Keratinocyte (primary cell): ENCODE measurements around the gene ERC2. TPM values are rescaled to one million over a fixed set of nuclear protein-coding genes. Genes with fewer than 3 reads are reported as not detected.

Source experiments
- DNase-seq: peaks from one replicate; pipeline ENCODE4 v3.0.0-alpha.2; 2011; ENCODE audit warnings: low read depth, missing footprints, low spot score
- FAIRE-seq: peaks from 2 replicates; lab custom pipeline; 2011; peaks lifted over from hg19 to GRCh38; lab: Jason Lieb, UNC
- H2AFZ ChIP-seq: 2 replicates; pipeline ENCODE4 v1.6.0; 2012; ENCODE audit warnings: low read length, control low read depth, inconsistent platforms; ENCODE audit not compliant: control insufficient read depth
- H3K27ac ChIP-seq: 2 replicates; pipeline ENCODE4 v1.5.1; 2011; ENCODE audit warnings: low read length; ENCODE audit not compliant: control insufficient read depth, insufficient read depth
- H3K27me3 ChIP-seq: 3 replicates; pipeline ENCODE4 v1.6.0; 2011; ENCODE audit warnings: low read length; ENCODE audit not compliant: control insufficient read depth, insufficient read depth; ENCODE audit errors: extremely low read depth
- H3K36me3 ChIP-seq, 2 experiments: 2 replicates in 1 of 2; 3 replicates in 1 of 2; pipeline ENCODE4 v1.5.1; 2011; ENCODE audit warnings: low read length in 2 of 2, mild to moderate bottlenecking in 1 of 2; ENCODE audit not compliant: control insufficient read depth in 2 of 2, insufficient read depth in 2 of 2; ENCODE audit errors: extremely low read depth in 1 of 2
- H3K4me1 ChIP-seq: 3 replicates; pipeline ENCODE4 v1.5.1; 2011; ENCODE audit warnings: low read length; ENCODE audit not compliant: control insufficient read depth, insufficient read depth; ENCODE audit errors: extremely low read depth
- H3K4me2 ChIP-seq: 3 replicates; pipeline ENCODE4 v1.6.0; 2011; ENCODE audit warnings: low read depth, low read length; ENCODE audit not compliant: control insufficient read depth, insufficient read depth; ENCODE audit errors: extremely low read depth
- H3K4me3 ChIP-seq, 3 experiments: fragments of 200-600 bp in 1 of 3; sonication (generic) in 1 of 3; 2 replicates in 2 of 3; 3 replicates in 1 of 3; pipeline ENCODE4 v1.5.1; 2011 to 2016; ENCODE audit warnings: low read length in 3 of 3, mild to moderate bottlenecking in 3 of 3, control low read depth in 2 of 3, inconsistent platforms in 1 of 3, low read depth in 1 of 3, mixed read lengths in 1 of 3, mixed run types in 1 of 3, moderate library complexity in 1 of 3; ENCODE audit not compliant: control insufficient read depth in 2 of 3, insufficient read depth in 2 of 3; ENCODE audit errors: extremely low read depth in 1 of 3
- H3K79me2 ChIP-seq: 2 replicates; pipeline ENCODE4 v1.6.0; 2012; ENCODE audit warnings: low read length; ENCODE audit not compliant: control insufficient read depth, insufficient read depth
- H3K9ac ChIP-seq: 3 replicates; pipeline ENCODE4 v1.6.0; 2011; ENCODE audit warnings: low read length; ENCODE audit not compliant: control insufficient read depth, insufficient read depth; ENCODE audit errors: extremely low read depth
- H3K9me1 ChIP-seq: 3 replicates; pipeline ENCODE4 v1.6.0; 2011; ENCODE audit warnings: low read length; ENCODE audit not compliant: control insufficient read depth, insufficient read depth; ENCODE audit errors: extremely low read depth
- H3K9me3 ChIP-seq: 2 replicates; pipeline ENCODE4 v1.5.1; 2012; ENCODE audit warnings: low read depth, low read length; ENCODE audit not compliant: control insufficient read depth
- H4K20me1 ChIP-seq: 3 replicates; pipeline ENCODE4 v1.6.0; 2011; ENCODE audit warnings: low read length; ENCODE audit not compliant: control insufficient read depth, insufficient read depth; ENCODE audit errors: extremely low read depth
- EZH2 ChIP-seq: IDR thresholded peaks from one replicate; pipeline ENCODE4 v1.6.1; 2012; ENCODE audit warnings: inconsistent platforms, mild to moderate bottlenecking, low read length, moderate library complexity
- dilution Hi-C: fragments of 300-500 bp; cut with MboI; formaldehyde crosslinking; loops from one replicate; pipeline ENCODE4 v1.7.0; 2020; ENCODE audit warnings: low sequenced_read_pairs; ENCODE audit not compliant: extremely low pct_ligation_motif_present
- polyA plus RNA-seq, 5 experiments: library from polyadenylated mRNA; depleted of rRNA in 3 of 5; stranded (reverse) in 3 of 5; stranded (forward) in 1 of 5; unstranded in 1 of 5; fragments of >200 nt; gene quantifications; 1 replicate in 1 of 5; 2 replicates in 3 of 5; 3 replicates in 1 of 5; pipeline versions ENCODE4 v1.2.1 to v1.2.3, GENCODE V29; 2011 to 2012; ENCODE audit warnings: missing spikeins in 2 of 5, low read depth in 1 of 5, low replicate concordance in 1 of 5
- TF ChIP-seq, protein P1 (sequence below), 3 experiments: IDR thresholded peaks in 1 of 3; conservative IDR thresholded peaks in 1 of 3; optimal IDR thresholded peaks in 1 of 3; 2 replicates in 2 of 3; 3 replicates in 1 of 3; pipeline versions ENCODE3 to v1.5.1; 2011; ENCODE audit warnings: low read length in 3 of 3, mild to moderate bottlenecking in 3 of 3, moderate library complexity in 2 of 3, control low read depth in 1 of 3, inconsistent platforms in 1 of 3; ENCODE audit not compliant: insufficient read depth in 2 of 3; ENCODE audit errors: extremely low read depth in 1 of 3

ERC2 gene
- polyA plus RNA-seq, 1 donor (not counting 4 experiments of a cell fraction or from before 2014, with no cell fraction given): 0.08 TPM

DNA sequence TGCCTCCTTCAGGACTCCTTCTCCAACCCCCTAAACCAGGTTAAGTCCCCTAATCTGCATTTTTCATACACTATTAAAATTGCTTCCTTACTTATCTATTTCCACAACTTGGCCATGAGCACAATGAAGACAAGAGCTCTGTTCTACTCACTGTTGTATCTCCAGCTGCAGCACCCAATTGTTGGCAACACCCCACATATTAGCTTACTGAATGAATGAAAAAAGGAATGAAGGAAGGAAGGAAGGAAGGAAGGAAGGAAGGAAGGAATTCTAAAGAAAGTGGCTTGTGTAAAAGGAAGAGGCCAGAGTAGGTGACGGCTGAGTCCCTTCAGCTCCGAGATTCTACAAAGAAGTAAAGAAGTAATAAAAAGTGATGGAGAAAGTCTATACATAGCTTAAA is 444.7 kb downstream of the ERC2 start:
- TF ChIP-seq, protein P1, sequence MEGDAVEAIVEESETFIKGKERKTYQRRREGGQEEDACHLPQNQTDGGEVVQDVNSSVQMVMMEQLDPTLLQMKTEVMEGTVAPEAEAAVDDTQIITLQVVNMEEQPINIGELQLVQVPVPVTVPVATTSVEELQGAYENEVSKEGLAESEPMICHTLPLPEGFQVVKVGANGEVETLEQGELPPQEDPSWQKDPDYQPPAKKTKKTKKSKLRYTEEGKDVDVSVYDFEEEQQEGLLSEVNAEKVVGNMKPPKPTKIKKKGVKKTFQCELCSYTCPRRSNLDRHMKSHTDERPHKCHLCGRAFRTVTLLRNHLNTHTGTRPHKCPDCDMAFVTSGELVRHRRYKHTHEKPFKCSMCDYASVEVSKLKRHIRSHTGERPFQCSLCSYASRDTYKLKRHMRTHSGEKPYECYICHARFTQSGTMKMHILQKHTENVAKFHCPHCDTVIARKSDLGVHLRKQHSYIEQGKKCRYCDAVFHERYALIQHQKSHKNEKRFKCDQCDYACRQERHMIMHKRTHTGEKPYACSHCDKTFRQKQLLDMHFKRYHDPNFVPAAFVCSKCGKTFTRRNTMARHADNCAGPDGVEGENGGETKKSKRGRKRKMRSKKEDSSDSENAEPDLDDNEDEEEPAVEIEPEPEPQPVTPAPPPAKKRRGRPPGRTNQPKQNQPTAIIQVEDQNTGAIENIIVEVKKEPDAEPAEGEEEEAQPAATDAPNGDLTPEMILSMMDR (optimal IDR thresholded peaks at IDR 0.05 in 1 of 3, IDR thresholded peaks at IDR 0.05 in 1 of 3, conservative IDR thresholded peaks at IDR 0.05 in 1 of 3; ENCODE audit: extremely low read depth in 1 of 3, insufficient read depth in 2 of 3, low read length in 3 of 3): no peak
- no peak for TF ChIP-seq EZH2
- H4K20me1 ChIP-seq: no peaks in the 10 kb centered on the region
- no peaks in the 10 kb centered on the region for H3K4me1 ChIP-seq
- dilution Hi-C loops: no loop called here
- H3K9me1 ChIP-seq: no peaks in the 10 kb centered on the region
- H2AFZ ChIP-seq: no peak overlapping the region
- H3K9ac ChIP-seq: no peak overlapping the region
- no peaks in the 10 kb centered on the region for H3K79me2 ChIP-seq
- H3K27me3 ChIP-seq: no peaks in the 10 kb centered on the region
- DNase-seq: no peak
- H3K4me2 ChIP-seq: no peak overlapping the region
- H3K4me3 ChIP-seq: no peak overlapping the region
- no peaks in the 10 kb centered on the region for H3K9me3 ChIP-seq
- H3K27ac ChIP-seq: no peak overlapping the region
- FAIRE-seq: no peak
- no peaks in the 10 kb centered on the region for H3K36me3 ChIP-seq

DNA sequence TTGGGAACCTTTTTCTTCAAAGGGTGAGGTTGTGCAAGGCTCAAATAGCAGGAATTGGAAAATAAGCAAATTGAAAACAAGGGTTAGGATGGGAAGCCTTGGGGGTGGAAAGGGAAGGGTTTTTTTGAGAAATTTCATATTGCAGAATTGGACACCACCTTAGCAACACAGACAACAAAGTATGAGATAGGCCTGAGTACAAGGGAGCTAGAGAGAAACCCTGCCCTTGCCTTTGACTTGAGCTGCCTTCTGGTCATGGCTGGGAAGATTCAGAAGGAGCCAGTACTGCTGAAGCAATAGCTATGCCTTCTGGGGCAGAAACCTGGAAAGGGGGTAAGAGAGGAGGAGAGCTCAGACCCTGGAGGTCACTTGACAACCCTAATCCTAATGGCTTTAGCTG is 445.6 kb downstream of the ERC2 start:
- no peaks in the 10 kb centered on the region for H3K4me1 ChIP-seq
- FAIRE-seq: no peak
- dilution Hi-C loops: no loop called here

More for the DNA sequence above, 445.6 kb downstream of the ERC2 start:
- no peak overlapping the region for H3K27ac ChIP-seq
- H3K36me3 ChIP-seq: no peaks in the 10 kb centered on the region
- no peaks in the 10 kb centered on the region for H3K9me3 ChIP-seq
- no peaks in the 10 kb centered on the region for H4K20me1 ChIP-seq
- no peaks in the 10 kb centered on the region for H3K79me2 ChIP-seq
- H3K9ac ChIP-seq: no peak overlapping the region
- no peak overlapping the region for H3K4me2 ChIP-seq
- H3K4me3 ChIP-seq: no peak overlapping the region
- no peak for TF ChIP-seq EZH2
- TF ChIP-seq, protein P1 (optimal IDR thresholded peaks at IDR 0.05 in 1 of 3, IDR thresholded peaks at IDR 0.05 in 1 of 3, conservative IDR thresholded peaks at IDR 0.05 in 1 of 3; ENCODE audit: extremely low read depth in 1 of 3, insufficient read depth in 2 of 3, low read length in 3 of 3): no peak
- no peaks in the 10 kb centered on the region for H3K9me1 ChIP-seq
- H2AFZ ChIP-seq: no peak overlapping the region
- DNase-seq: no peak
- H3K27me3 ChIP-seq: no peaks in the 10 kb centered on the region
